ENCODE measurements around the gene WDCP. TPM values are rescaled to one million over a fixed set of nuclear protein-coding genes. Genes with fewer than 3 reads are reported as not detected.

Gene WDCP
- total and polyA plus RNA-seq, 2 donors (not counting 1 experiment from before 2014, with no cell fraction given) = 3.9 to 21.6 TPM

DNA sequence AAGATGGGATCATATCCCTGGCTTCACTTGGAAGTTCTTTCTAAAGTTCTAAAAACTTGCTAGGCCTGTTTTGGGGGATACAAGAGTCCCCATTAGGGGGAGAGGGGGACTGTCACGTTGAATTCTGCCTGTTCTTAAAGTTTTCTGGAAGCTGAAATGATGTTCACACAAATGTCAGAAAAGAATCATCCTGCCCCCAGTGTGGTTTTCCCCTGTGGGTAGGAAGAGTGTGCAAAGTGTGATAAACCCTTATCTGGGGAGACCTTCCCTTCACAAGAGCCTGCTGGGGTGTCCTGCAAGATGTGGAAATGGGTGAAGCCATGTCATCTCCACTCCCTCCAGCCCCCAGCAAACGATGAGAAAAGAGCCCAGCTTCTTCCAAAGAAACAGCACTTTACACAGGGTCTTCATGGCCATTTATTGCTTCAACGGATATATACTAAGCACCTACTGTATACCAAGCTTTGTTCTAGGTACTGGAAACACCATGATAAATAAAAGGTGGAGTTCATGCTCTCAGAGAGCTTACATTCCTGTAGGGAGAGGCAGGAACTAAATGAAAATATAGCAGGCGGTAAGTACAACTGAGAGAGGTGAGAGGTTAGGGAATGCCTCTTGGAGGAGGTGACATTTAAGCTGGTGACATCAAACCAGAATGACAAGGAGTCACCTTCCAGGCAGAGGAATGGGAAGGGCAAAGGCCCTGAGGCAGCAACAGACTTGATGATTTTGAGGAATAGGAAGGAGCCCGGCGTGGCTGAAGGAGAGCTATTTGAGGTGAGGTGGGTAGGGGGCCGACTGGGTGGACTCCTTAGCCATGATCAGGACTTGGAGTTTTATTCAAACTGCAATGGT, 35.7 kb downstream of the WDCP start:
- H3K36me3 ChIP-seq (replicated peaks in 1 of 2; ENCODE audit: control extremely low read depth in 1 of 2, control insufficient read depth in 1 of 2, extremely low read depth in 1 of 2, insufficient read depth in 2 of 2, low read length in 1 of 2) = no peaks in the 10 kb centered on the region
- no peak overlapping the region for H3K4me3 ChIP-seq (ENCODE audit: control extremely low read depth in 1 of 5, extremely low read depth in 1 of 5, insufficient read depth in 1 of 5, low read depth in 2 of 5, low read length in 4 of 5)
- peaks cover 0 to 34% (median 15%) of the 10 kb centered on the region in 4 experiments for H3K27me3 ChIP-seq (replicated peaks in 1 of 4; ENCODE audit: control extremely low read depth in 1 of 4, control insufficient read depth in 3 of 4, insufficient read depth in 4 of 4, low read length in 3 of 4)
- ChIA-PET CTCF (interaction anchor here (3.7 kb wide), 1 partner anchor 85 kb away, joined by 12 read pairs; the partner anchor contains the start of gene ATAD2B), POLR2A (no interaction called here)
- WGBS (ENCODE audit: insufficient coverage) = 50% methylated on average over 2 of the region's 7 CpGs
- no peak overlapping the region for H3K9ac ChIP-seq (ENCODE audit: low read length)
- no peak for TF ChIP-seq EZH2 (IDR thresholded peaks at IDR 0.05; ENCODE audit: borderline replicate concordance, insufficient read depth, low read depth, low read length, poor library complexity, severe bottlenecking)
- TF ChIP-seq, protein P1, sequence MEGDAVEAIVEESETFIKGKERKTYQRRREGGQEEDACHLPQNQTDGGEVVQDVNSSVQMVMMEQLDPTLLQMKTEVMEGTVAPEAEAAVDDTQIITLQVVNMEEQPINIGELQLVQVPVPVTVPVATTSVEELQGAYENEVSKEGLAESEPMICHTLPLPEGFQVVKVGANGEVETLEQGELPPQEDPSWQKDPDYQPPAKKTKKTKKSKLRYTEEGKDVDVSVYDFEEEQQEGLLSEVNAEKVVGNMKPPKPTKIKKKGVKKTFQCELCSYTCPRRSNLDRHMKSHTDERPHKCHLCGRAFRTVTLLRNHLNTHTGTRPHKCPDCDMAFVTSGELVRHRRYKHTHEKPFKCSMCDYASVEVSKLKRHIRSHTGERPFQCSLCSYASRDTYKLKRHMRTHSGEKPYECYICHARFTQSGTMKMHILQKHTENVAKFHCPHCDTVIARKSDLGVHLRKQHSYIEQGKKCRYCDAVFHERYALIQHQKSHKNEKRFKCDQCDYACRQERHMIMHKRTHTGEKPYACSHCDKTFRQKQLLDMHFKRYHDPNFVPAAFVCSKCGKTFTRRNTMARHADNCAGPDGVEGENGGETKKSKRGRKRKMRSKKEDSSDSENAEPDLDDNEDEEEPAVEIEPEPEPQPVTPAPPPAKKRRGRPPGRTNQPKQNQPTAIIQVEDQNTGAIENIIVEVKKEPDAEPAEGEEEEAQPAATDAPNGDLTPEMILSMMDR (IDR thresholded peaks at IDR 0.05) = no peak
- intact Hi-C loops (cut with micrococcal nuclease) = no loop called here
- no peak for DNase-seq
- no peak overlapping the region for H3K27ac Mint-ChIP-seq
- H3K9me3 Mint-ChIP-seq (ENCODE audit: insufficient read depth) = no peaks in the 10 kb centered on the region
- no peak for ATAC-seq (ENCODE audit: low read depth)
- no peak overlapping the region for H3K27ac ChIP-seq (ENCODE audit: low read length in 2 of 2)
- peaks cover 0 to 10% (median 0%) of the 10 kb centered on the region in 3 donors for H3K9me3 ChIP-seq (ENCODE audit: control extremely low read depth in 1 of 3, control insufficient read depth in 2 of 3, insufficient read depth in 1 of 3, low read length in 2 of 3)
- no peak overlapping the region for H3K4me2 ChIP-seq (replicated peaks; ENCODE audit: low read depth, low read length, poor library complexity, severe bottlenecking)
- H3K79me2 ChIP-seq (ENCODE audit: control insufficient read depth, insufficient read depth, low read length) = no peaks in the 10 kb centered on the region
- H3K4me1 ChIP-seq (ENCODE audit: control insufficient read depth in 2 of 2, insufficient read depth in 2 of 2, low read length in 2 of 2) = peaks cover 13 to 15% of the 10 kb centered on the region in 2 donors
- no peak overlapping the region for H3K4me3 Mint-ChIP-seq
- peaks cover 7% of the 10 kb centered on the region for H3K4me1 Mint-ChIP-seq
- peaks cover 29% of the 10 kb centered on the region for H3K27me3 Mint-ChIP-seq
- H4K20me1 ChIP-seq (ENCODE audit: control insufficient read depth, insufficient read depth, low read length, poor library complexity, severe bottlenecking) = no peaks in the 10 kb centered on the region
- H2AFZ ChIP-seq (ENCODE audit: insufficient read depth, low read depth, low read length, poor library complexity, severe bottlenecking) = no peak overlapping the region
